Measurements from ENCODE around the gene CABP7.
A peak's percentile ranks its signal among the peaks of the same experiment; 100 is the strongest.

DNA sequence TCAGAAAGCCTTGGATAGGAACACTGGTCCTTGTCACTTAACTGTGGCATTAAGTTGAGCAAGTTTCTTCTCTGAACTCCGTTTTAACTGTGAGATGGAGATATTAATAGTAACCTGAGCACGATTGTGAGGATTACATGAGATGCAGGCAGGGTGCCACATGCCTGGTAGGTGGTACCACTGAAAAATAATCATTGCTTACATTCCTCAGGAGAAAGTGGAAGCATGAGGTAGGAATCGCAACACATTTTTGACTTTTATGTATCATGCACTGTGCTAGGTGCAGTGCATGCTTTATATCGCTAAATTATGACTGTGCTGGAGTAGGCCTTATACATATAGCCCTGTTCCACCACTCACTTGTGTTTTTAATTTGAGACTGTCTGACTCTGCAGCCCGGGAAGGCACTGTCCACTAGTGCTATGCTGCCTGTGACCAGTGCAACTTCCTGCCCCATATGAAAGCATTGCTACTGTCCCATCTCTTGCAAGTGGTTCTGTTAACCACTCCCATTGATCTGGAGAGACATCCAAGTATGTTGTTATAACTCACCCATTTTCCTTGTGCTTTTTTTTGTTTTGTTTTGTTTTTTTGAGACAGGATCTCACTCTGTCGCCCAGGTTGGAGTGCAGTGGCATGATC, 48.4 kb downstream of the CABP7 start:
- TF ChIP-seq CEBPG (CRISPR knock-in tag; IDR thresholded peaks at IDR 0.05) (no peak), GABPA (IDR thresholded peaks at IDR 0.05; ENCODE audit: low read depth, low read length) (no peak), GABPA (CRISPR knock-in tag; IDR thresholded peaks at IDR 0.05; ENCODE audit: low read depth) (0 out of 2 replicates have a peak, but pooled peaks have one; percentile 12)
- TF ChIP-seq, protein P1, sequence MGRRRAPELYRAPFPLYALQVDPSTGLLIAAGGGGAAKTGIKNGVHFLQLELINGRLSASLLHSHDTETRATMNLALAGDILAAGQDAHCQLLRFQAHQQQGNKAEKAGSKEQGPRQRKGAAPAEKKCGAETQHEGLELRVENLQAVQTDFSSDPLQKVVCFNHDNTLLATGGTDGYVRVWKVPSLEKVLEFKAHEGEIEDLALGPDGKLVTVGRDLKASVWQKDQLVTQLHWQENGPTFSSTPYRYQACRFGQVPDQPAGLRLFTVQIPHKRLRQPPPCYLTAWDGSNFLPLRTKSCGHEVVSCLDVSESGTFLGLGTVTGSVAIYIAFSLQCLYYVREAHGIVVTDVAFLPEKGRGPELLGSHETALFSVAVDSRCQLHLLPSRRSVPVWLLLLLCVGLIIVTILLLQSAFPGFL (CRISPR knock-in tag; IDR thresholded peaks at IDR 0.05) = no peak
